ENCODE measurements around the gene NOC4L. TPM values are rescaled to one million over a fixed set of nuclear protein-coding genes. Genes with fewer than 3 reads are reported as not detected.

Gene NOC4L
- total and polyA plus RNA-seq, 9 donors: 5.7 to 16.0 (median 12.2) TPM

DNA sequence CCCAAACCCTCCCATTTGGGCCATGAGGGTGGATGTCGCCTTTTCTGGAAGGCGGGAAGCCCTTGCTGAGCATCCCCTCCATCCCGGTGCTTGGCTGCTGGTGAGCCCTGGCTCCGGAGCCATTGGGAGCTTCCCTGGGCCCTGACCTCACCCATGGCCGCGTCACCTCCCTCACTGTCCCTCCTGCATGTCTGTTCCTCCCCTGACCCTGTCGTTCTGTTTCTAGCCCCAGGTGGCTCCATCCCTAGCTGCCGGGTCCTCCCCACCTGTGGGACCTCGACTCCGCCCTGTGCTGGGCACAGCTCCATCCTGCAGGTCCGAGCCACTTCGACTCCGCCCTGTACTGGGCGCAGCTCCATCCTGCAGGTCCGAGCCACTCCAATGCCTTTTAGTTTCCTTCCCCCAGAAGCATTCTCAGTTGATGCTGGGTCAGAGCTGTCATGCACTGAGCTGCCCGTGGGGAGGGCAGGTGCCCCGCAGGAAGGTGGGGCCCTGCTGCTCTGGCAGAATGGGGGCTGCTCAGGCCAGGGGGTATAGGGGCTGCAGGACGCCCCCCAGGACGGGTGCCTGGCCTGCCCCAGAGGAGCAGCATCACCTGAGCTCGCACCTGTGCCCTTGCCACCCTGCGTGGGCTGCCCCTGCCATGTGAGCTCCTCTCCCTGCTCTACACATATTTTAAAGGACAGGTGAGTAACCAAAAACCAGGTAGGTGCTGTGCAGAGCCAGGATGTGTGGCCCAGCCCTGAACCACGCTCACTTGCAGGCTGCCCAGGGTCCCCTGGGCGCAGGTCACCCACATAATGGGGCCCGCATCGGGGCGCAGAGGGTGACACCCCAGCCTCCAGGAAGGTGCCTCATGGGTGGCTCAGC lies 19.0 kb downstream of the NOC4L start:
- H3K9me3 ChIP-seq (replicated peaks; ENCODE audit: control insufficient read depth, low read depth, low read length): no peaks in the 10 kb centered on the region
- peaks cover 13% of the 10 kb centered on the region for H3K4me1 ChIP-seq (ENCODE audit: control insufficient read depth, insufficient read depth, low read length)
- DNase-seq: no peak
- no peaks in the 10 kb centered on the region for H3K36me3 ChIP-seq (ENCODE audit: control insufficient read depth, insufficient read depth, low read length)
- 53% methylated on average over 21 of the region's 26 CpGs for WGBS (ENCODE audit: insufficient coverage)
- H3K4me3 ChIP-seq (ENCODE audit: low read length): no peak overlapping the region
- no peak overlapping the region for H3K27ac ChIP-seq (ENCODE audit: low read length)
- peaks cover 32% of the 10 kb centered on the region for H3K27me3 ChIP-seq (ENCODE audit: control insufficient read depth, insufficient read depth, low read length)

DNA sequence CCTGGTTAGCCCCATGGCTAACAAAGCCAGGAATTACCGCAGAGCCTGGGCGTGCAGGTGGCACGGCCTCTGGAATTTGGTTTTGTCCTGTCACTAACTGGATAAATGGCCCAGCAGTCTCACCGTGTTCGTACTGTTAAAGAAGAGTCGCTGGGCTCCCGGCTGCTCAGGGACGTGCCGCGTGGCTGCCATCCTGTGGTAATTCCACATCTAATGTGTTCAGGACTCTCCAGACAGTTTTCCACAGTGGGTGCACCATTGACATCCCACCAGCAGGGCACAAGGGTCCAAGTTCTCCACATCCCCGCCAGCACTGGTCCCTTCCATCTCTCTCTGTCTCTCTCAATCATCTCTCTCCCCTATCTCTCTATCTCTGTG lies 19.6 kb downstream of the NOC4L start:
- peaks cover 38% of the 10 kb centered on the region for H3K27me3 ChIP-seq (ENCODE audit: control insufficient read depth, insufficient read depth, low read length)
- H3K36me3 ChIP-seq (ENCODE audit: control insufficient read depth, insufficient read depth, low read length): no peaks in the 10 kb centered on the region
- peaks cover 13% of the 10 kb centered on the region for H3K4me1 ChIP-seq (ENCODE audit: control insufficient read depth, insufficient read depth, low read length)
- H3K27ac ChIP-seq (ENCODE audit: low read length): no peak overlapping the region
- no peak for DNase-seq
- H3K4me3 ChIP-seq (ENCODE audit: low read length): no peak overlapping the region
- no peaks in the 10 kb centered on the region for H3K9me3 ChIP-seq (replicated peaks; ENCODE audit: control insufficient read depth, low read depth, low read length)
- WGBS (ENCODE audit: insufficient coverage): 63% methylated on average over 11 of the region's 11 CpGs

DNA sequence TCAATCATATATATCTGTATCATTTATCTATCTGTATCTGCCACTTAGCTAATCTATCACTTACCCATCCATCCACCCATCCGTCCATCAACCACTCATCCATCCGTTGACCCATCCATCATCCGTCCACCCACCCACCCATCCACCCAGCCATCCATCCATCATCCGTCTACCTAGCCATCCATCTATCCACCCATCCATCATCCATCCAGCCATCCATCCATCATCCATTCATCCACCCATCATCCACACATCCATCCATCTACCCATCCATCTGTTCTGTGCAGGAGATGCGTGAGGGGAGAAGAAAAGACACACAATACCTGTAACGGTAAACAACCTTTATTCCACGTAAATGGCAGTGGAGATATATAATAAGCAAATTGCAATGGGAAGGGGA lies 20.2 kb downstream of the NOC4L start:
- no peak for DNase-seq
- no peak overlapping the region for H3K4me3 ChIP-seq (ENCODE audit: low read length)
- H3K27ac ChIP-seq (ENCODE audit: low read length): no peak overlapping the region
- H3K27me3 ChIP-seq (ENCODE audit: control insufficient read depth, insufficient read depth, low read length): peaks cover 38% of the 10 kb centered on the region
- H3K4me1 ChIP-seq (ENCODE audit: control insufficient read depth, insufficient read depth, low read length): peaks cover 13% of the 10 kb centered on the region
- no peaks in the 10 kb centered on the region for H3K36me3 ChIP-seq (ENCODE audit: control insufficient read depth, insufficient read depth, low read length)
- 96% methylated on average over 4 of the region's 7 CpGs for WGBS (ENCODE audit: insufficient coverage)
- H3K9me3 ChIP-seq (replicated peaks; ENCODE audit: control insufficient read depth, low read depth, low read length): no peaks in the 10 kb centered on the region

DNA sequence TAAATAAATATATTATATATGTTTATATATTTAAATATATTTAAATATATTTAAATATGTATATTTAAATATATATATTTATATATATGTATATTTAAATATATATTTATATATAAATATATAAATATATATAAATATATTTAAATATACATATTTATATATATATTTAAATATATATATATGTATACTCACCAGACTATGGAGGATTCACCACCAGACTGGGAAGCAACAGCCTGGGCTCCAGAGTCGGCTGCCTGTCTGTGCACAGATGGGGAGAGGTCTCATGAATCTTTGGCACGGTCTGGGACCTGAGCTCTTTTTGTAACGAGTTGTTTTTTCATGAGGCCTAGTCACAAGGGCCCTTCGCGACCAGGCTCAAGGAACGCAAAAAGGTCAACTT lies 21.3 kb downstream of the NOC4L start:
- Histone ChIP-seq H3K4me1 (ENCODE audit: control insufficient read depth, insufficient read depth, low read length) (peaks cover 13% of the 10 kb centered on the region), H3K4me3 (ENCODE audit: low read length) (no peak overlapping the region), H3K9me3 (replicated peaks; ENCODE audit: control insufficient read depth, low read depth, low read length) (no peaks in the 10 kb centered on the region), H3K36me3 (ENCODE audit: control insufficient read depth, insufficient read depth, low read length) (no peaks in the 10 kb centered on the region), H3K27me3 (ENCODE audit: control insufficient read depth, insufficient read depth, low read length) (peaks cover 35% of the 10 kb centered on the region), H3K27ac (ENCODE audit: low read length) (no peak overlapping the region)
- WGBS (ENCODE audit: insufficient coverage): 93% methylated on average over 5 of the region's 6 CpGs
- DNase-seq: no peak

DNA sequence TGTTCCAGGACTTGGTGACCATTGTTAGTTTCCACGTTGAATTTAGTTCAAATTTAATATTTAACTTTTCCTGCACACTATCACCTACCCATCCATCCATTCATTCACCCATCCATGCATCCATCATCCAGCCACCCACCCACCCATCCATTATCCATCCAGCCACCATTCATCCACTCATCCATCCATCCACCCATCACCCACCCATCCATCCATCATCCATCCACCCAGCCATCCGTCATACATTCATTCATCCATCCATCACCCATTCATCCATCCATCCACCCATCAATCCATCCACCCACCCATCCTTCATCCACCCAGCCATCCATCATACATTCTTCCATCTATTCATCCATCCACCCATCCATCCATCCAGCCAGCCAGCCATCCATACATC lies 21.8 kb downstream of the NOC4L start:
- Histone ChIP-seq H3K36me3 (ENCODE audit: control insufficient read depth, insufficient read depth, low read length) (no peaks in the 10 kb centered on the region), H3K4me1 (ENCODE audit: control insufficient read depth, insufficient read depth, low read length) (peaks cover 13% of the 10 kb centered on the region), H3K4me3 (ENCODE audit: low read length) (no peak overlapping the region), H3K27ac (ENCODE audit: low read length) (no peak overlapping the region), H3K9me3 (replicated peaks; ENCODE audit: control insufficient read depth, low read depth, low read length) (no peaks in the 10 kb centered on the region), H3K27me3 (ENCODE audit: control insufficient read depth, insufficient read depth, low read length) (peaks cover 39% of the 10 kb centered on the region)
- WGBS (ENCODE audit: insufficient coverage): 73% methylated on average over 2 of the region's 2 CpGs
- no peak for DNase-seq

DNA sequence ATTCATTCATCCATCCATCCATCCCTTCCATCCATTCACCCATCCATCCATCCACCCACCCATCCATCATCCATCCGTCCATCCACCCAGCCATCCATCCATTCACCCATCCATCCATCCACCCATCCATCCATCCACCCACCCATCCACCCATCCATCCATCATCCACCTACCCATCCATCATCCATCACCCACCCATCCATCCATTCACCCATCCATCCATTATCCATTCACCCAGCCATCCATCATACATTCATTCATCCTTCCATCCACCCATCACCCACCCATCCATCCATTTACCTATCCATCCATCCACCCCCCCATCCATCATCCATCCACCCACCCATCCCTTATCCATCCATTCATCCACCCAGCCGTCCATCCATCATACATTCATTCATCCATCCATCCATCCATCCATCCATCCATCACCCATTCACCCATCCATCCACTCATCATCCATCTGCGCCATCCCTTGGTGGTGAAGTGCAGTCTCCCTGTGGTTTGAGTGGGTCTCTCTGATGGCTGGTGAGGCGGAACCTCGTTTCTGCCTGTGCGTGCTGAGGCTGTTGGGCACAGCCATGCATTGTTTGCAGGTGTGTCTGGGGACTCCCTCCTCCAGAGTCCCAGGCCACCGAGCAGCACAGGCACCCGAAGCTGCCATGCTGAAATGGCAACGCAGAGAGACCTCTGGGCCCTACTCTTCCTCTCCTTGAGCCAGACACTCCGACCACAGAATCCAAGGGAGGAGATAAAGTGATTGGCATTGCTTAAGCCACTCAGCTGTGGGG lies 22.7 kb downstream of the NOC4L start:
- no peak overlapping the region for H3K27ac ChIP-seq (ENCODE audit: low read length)
- WGBS (ENCODE audit: insufficient coverage): 95% methylated on average over 5 of the region's 10 CpGs
- peaks cover 13% of the 10 kb centered on the region for H3K4me1 ChIP-seq (ENCODE audit: control insufficient read depth, insufficient read depth, low read length)
- no peak for DNase-seq
- H3K4me3 ChIP-seq (ENCODE audit: low read length): no peak overlapping the region
- no peaks in the 10 kb centered on the region for H3K9me3 ChIP-seq (replicated peaks; ENCODE audit: control insufficient read depth, low read depth, low read length)
- no peaks in the 10 kb centered on the region for H3K36me3 ChIP-seq (ENCODE audit: control insufficient read depth, insufficient read depth, low read length)
- peaks cover 44% of the 10 kb centered on the region for H3K27me3 ChIP-seq (ENCODE audit: control insufficient read depth, insufficient read depth, low read length)

DNA sequence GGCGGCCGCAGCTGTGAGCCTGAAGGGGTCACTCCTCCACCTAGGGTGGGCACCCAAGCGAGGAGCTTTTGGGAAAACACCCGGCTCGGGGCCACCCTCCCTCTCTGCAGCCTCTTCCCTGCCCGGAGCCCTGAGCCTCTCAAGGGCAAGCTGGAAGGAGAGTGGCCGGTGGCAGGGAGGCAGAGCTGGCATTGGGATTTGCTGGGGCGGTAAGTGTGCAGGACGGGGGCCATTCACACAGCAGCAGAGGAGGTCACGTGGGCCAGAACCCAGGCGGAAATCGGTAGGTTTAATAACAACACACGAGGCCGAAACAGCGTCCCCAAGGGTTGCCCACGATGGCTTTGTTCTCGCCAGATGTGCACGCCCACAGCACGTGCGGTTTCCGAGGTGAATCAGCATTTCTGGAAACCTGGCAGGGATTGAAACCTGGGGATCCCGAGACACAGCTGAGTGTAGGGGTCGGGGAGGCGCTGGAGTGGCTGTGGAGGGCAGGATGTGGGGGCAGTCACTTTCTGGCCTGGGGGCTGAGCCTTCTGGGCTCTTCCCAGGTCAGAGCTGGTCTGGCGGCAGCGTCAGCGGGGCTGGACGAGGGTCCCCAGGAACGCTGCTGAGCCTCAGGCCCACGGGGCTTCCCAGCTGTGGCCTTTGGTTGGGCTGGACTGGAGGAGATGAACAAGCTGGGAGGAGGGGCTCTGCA lies 23.5 kb downstream of the NOC4L start:
- peaks cover 7% of the 10 kb centered on the region for H3K4me1 ChIP-seq (ENCODE audit: control insufficient read depth, insufficient read depth, low read length)
- no peak overlapping the region for H3K27ac ChIP-seq (ENCODE audit: low read length)
- no peaks in the 10 kb centered on the region for H3K36me3 ChIP-seq (ENCODE audit: control insufficient read depth, insufficient read depth, low read length)
- H3K9me3 ChIP-seq (replicated peaks; ENCODE audit: control insufficient read depth, low read depth, low read length): no peaks in the 10 kb centered on the region
- peaks cover 46% of the 10 kb centered on the region for H3K27me3 ChIP-seq (ENCODE audit: control insufficient read depth, insufficient read depth, low read length)
- WGBS (ENCODE audit: insufficient coverage): 62% methylated on average over 21 of the region's 30 CpGs
- DNase-seq: no peak
- H3K4me3 ChIP-seq (ENCODE audit: low read length): no peak overlapping the region

DNA sequence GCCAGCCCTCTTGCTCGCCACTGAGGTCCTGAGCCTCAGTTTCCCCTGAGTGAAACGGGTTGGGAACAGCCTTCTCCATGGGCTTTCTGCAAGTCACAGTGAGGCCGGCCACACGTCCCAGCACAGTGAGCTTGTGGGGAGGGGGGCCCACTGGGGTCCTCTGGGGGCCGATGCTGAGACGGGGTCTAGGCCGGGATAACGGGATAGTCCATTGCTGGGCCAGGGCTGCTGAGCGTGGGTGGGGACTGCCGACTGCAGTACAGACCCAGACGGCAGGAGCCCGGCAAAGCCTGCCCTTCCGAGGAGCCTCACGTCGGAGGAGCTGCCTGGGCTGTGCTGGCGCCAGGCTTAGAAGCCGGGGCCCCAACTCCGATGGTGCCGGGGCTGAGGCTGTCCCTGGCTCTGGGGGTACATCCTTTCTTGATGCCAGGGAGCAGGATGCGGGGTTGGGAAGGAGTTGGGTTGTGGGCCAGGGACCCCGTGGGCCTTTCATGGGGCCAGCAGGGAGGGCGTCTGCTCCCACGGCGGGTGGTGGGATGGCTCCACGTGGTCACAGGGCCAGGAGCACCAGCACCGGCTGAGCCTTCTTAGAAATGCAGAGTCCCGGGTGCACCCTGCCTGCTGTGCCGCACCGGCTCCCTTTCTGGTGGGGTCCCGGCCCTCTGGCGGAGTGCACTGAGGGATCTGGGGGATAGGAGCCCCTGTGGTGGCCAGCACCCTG lies 24.2 kb downstream of the NOC4L start:
- no peak for DNase-seq
- no peak overlapping the region for H3K4me3 ChIP-seq (ENCODE audit: low read length)
- H3K4me1 ChIP-seq (ENCODE audit: control insufficient read depth, insufficient read depth, low read length): no peaks in the 10 kb centered on the region
- peaks cover 46% of the 10 kb centered on the region for H3K27me3 ChIP-seq (ENCODE audit: control insufficient read depth, insufficient read depth, low read length)
- no peaks in the 10 kb centered on the region for H3K9me3 ChIP-seq (replicated peaks; ENCODE audit: control insufficient read depth, low read depth, low read length)
- WGBS (ENCODE audit: insufficient coverage): 69% methylated on average over 29 of the region's 31 CpGs
- H3K36me3 ChIP-seq (ENCODE audit: control insufficient read depth, insufficient read depth, low read length): no peaks in the 10 kb centered on the region
- no peak overlapping the region for H3K27ac ChIP-seq (ENCODE audit: low read length)

DNA sequence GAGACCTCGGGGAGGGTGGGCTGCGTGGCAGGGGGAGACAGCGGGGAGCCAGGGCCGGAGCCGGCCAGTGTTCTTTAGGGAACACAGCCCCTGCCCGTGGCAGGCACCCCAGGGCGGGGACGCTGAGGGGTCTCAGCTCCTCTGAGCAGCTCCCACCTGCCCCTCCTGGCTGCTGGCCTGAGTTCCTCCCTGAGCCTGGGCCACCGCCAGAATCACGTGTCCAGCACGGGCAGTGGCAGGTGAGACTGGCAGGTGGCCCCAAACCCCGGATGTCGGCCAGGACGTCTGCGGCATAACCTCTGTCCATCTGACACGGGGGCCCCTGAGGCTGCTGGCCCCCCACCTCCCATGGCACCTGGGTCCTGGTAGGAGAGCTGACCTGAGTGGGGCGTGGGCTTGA lies 25.1 kb downstream of the NOC4L start:
- Histone ChIP-seq H3K4me3 (ENCODE audit: low read length) (no peak overlapping the region), H3K27me3 (ENCODE audit: control insufficient read depth, insufficient read depth, low read length) (peaks cover 48% of the 10 kb centered on the region), H3K9me3 (replicated peaks; ENCODE audit: control insufficient read depth, low read depth, low read length) (no peaks in the 10 kb centered on the region), H3K36me3 (ENCODE audit: control insufficient read depth, insufficient read depth, low read length) (no peaks in the 10 kb centered on the region), H3K4me1 (ENCODE audit: control insufficient read depth, insufficient read depth, low read length) (no peaks in the 10 kb centered on the region), H3K27ac (ENCODE audit: low read length) (no peak overlapping the region)
- WGBS (ENCODE audit: insufficient coverage): 76% methylated on average over 15 of the region's 17 CpGs
- no peak for DNase-seq
